HG02642 (cell line): Measurements from ENCODE around the gene PYGL.
"Not testable (repeated sequence)": the region's sequence is repeated elsewhere in the genome, so short reads cannot be mapped to it uniquely, and the experiment has no call there.

ENCODE experiments used
- ATAC-seq: cut with Tn5 transposase; IDR thresholded peaks from one replicate; pipeline ENCODE4 v1.9.1; 2021; ENCODE audit warnings: mild to moderate bottlenecking; ENCODE audit not compliant: unreplicated experiment, poor library complexity

PYGL gene

GRCh38 chr14:50943943-50944646, at the start of gene PYGL:
Gene PYGL (minus strand): TSS chr14:50944483. CDS start chr14:50944403, 80 bp downstream.
- peak; percentile 77 for ATAC-seq

DNA sequence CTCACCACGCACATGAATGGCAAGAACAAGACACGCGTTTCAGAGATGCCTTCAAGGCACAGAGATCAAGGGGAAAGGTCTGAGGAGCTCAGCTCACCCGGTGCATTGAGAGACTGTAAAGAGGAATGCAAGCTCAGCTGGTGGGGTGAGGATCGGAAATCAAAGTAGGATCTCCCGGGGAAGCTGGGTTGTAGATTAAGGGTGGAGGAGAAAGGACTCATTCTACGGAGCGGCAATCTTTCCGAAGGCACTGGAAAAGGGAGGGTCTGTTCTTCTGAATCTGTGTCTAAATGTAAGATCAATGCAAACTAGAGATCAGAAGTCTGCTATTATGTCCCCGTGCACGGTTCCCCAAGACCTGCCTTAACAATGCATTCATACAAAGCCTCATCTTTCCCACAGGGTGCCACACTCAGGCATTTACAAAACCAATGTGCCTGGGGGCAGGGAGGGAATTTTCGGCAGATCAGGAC, 41.6 kb upstream of the PYGL start:
- no peak for ATAC-seq

DNA sequence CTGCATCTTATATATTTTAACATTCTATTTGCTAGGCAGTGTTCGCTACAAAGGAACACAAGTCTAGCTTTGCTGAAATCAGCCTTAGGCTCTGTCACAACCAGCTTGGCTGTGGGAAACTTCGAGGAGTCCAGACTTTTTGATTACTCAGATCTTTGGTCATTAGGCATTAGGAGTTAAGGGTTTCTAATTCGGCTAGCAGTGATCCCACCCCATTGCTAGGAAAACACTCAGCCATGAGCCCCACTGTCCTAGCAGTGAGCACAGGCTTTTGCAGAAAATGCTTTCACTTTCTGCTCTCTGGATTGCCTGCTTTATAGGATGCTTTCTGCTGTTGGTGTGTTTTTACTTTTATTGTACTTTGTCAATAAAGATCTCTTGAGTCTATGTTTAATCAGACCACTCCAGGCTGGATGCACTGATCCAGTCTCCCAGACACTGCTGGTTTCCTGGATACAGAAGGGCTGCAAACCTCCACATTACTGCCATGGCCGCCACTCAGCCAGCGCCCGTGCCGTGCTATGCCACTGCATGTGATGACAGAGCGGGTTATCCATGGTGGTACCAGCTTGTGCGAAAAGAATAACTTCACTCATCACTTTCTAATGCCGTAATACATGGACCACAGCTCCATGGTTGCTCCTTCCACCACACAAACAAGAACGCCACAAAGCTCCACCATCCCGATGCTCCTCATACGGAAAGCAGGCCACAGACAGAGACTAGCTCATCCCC, 41.0 kb upstream of the PYGL start:
- no peak for ATAC-seq

DNA sequence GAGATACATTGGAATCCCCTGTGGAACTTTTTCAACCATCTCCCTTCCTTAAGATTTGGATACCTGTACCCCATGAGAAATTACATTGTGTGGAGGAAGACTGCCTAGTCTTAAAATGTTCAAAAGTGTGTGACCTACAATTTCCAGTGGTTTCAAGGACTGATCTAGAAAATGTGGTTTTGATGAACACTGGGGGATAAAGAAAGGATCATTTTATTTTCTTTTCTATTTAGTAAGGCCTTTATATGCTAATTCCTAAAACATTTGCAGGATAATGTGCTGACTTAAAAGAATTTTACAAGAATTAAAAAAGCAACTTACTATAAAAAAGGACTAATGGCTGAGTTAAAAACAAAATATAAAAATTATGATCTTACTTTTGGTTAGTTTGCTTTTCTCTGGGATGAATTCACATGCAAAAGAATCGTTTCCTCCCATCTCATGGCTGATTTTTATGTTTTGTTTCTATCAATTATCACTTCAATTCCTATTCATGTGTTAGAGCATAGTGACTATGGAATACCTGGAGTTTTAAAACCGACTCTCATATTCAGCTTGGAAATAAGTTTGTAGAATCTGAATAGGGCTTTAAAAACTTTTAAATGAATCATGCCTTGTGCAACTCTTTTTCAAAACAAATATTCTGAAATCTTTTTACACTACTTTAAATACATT, 39.9 kb upstream of the PYGL start:
- no peak for ATAC-seq

- ATAC-seq: no peak
Measured at GRCh38 chr14:50979941-50980850, 35.9 kb upstream of the PYGL start.

GRCh38 chr14:50978888-50979287, 34.6 kb upstream of the PYGL start:
- ATAC-seq: peak; percentile 75

GRCh38 chr14:50978529-50978871, 34.2 kb upstream of the PYGL start:
- no peak for ATAC-seq

DNA sequence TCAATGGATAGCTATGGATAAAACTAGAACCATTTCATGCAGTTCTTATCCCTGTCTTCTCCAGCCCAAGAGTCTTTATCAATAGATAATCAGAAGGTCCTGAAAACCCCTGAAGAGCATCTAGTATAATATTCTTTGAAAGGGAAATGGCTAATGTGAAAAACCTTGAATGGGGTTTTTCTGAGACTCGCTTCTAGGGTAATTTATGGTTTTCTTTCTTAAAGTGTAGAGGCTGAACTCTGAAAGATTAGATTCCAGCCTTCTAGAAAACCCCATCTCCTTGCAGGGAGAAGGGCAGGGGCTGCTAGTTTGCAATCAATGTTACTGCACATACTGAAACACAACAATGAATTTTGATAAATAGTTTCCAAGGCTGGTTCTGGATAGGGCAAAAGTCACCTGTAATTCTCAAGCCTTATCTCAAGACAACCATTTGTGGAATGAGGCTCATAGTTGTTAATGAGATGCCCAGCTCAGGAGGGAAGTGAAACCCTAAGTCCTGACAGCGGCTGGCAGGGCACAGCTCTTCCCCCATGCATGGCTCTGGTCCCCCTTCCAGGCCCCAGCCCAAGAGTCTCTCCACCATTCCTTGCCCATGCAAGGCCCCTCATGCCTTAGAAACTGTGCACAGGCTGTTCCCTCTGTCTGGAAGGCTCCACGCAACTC, 33.7 kb upstream of the PYGL start:
- ATAC-seq: peak; percentile 68

- no peak for ATAC-seq
Measured at GRCh38 chr14:50974118-50974517, 29.8 kb upstream of the PYGL start.

DNA sequence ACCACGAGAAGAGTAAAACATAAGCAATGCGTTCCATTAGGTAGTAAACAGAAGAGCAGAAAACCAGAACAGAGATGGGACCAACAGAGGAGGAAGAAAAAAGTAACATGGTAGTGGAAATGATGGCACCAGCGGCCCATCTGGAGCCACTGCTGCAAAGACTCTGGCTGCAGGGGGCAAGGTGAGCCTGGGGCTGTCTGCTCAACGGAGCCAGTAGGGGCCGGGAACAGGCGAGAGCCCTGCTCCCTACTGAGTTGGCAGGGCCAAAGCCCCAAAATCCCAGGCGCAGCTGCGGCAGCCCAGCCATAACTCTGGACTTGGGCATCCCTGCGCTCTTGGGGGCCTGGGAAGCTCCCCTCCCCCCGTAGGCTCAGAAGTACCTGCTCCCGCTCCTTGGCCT, 28.5 kb upstream of the PYGL start:
- no peak for ATAC-seq

DNA sequence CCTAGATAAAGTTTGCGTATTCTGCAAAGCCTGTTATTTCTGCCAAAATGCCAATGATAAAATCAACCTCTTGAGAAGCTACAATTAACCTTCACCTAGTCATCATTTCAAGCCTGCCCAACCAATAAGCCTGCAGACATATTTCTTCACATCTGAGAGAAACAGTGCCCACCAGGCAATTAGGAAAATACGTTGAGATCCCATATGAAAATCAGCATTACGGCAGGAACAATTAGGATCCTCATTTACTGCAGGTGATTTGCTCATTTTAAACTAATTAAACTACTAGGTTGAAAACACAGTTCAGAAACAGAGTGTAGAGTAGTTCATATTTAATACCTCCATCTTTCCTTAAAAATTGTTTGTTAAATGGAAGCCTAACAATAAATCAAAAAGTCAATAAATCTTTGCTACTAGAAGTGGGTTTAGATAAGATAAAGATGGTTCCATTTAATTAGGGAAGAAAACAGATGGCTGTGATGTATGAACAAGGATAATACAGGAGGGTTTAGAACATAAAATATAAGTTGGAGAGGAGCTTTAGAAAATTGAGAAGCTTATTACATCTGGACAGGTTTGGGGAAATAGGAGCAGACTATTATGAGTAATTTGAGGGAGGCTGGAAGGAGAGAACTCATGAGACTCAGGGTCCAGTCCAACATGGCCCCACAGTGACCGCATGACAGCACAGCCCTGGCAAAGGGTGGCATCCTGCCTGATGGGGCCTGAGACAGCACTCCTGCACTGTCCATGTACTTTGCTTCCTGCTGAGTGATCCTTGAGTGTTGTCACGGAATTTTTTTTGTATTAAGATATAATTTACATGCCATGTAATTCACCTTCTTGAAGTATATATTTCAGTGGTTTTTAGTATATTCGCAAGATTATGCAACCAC, 26.9 kb upstream of the PYGL start:
- ATAC-seq: no peak

- no peak for ATAC-seq
Measured at GRCh38 chr14:50967790-50968189, 23.5 kb upstream of the PYGL start.

DNA sequence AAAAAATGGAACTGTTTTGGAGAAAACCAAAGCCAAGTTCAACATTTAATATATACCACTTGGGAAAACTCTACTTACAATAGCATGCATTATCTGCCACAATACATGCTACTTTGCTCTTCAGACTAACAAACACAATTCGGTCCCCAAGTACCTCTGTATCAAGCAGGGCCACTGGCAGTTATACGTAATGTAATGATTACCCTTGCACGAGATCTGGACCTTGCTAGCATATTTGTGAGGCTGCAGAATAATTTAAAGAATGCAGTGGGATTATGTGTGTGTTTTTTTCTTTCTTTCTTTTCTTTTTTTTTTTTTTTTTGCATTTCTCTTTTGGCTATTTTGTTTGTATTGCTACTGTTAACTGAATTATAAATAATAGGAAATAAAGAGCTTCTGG, 22.8 kb upstream of the PYGL start:
- ATAC-seq: no peak

- ATAC-seq: no peak
Measured at GRCh38 chr14:50964683-50965390, 20.6 kb upstream of the PYGL start.

- no peak for ATAC-seq
Measured at GRCh38 chr14:50963919-50964318, 19.6 kb upstream of the PYGL start.

- ATAC-seq: no peak
Measured at GRCh38 chr14:50961605-50962221, 17.4 kb upstream of the PYGL start.

DNA sequence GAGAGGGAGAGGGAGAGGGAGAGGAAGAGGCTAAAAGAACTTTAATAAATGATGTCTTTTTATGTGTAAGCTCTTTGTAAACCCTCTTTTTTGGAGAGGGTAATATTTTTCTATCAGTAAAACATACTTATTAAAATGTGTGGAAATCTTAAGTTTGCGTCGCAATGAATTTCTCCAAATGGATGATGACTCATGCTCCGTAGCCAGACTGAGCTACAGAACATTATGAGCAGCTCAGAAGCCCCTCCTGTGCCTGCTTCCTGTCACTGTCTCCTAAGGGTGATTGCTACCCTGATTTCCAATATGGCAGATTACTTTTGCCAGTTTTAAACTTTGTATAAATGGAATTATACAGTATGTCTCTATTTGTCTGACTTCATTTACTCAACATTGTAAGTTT, 13.0 kb upstream of the PYGL start:
- no peak for ATAC-seq

- not testable (repeated sequence) for ATAC-seq
Measured at GRCh38 chr14:50956421-50956820, 12.1 kb upstream of the PYGL start.
